Heart left ventricle (tissue), 16 donors: ENCODE data around the gene CEPT1. TPM values are rescaled to one million over a fixed set of nuclear protein-coding genes. Genes with fewer than 3 reads are reported as not detected.

Source experiments
- ATAC-seq, 4 donors: fragments of 200-7000 bp; cut with Tn5 transposase; one replicate each; pipeline ENCODE4 v1.9.1; 2020 to 2022; ENCODE audit warnings: moderate library complexity in 4 of 4, mild to moderate bottlenecking in 3 of 4, moderate number of reproducible peaks in 1 of 4
- DNase-seq, 5 donors: peaks; one replicate each; pipeline ENCODE4 v3.0.0-alpha.2; 2020
- H3K27ac ChIP-seq, 12 donors: fragments of 200-600 bp; sonication (generic) in 4 of 12; one replicate each; pipeline versions ENCODE4 v1.5.0 to v1.8.0; 2016 to 2022; ENCODE audit warnings: mild to moderate bottlenecking in 2 of 12
- H3K27me3 ChIP-seq, 9 donors: fragments of 200-600 bp; sonication (generic) in 2 of 9; one replicate each; pipeline versions ENCODE4 v1.5.1 to v1.8.0; 2016 to 2022; ENCODE audit warnings: mild to moderate bottlenecking in 3 of 9
- H3K36me3 ChIP-seq, 9 donors: fragments of 200-600 bp; sonication (generic) in 2 of 9; one replicate each; pipeline versions ENCODE4 v1.5.0 to v1.8.0; 2018 to 2022; ENCODE audit warnings: mild to moderate bottlenecking in 2 of 9
- H3K4me1 ChIP-seq, 12 donors: fragments of 200-600 bp; sonication (generic) in 4 of 12; one replicate each; pipeline versions ENCODE4 v1.5.0 to v1.8.0; 2016 to 2022; ENCODE audit warnings: mild to moderate bottlenecking in 3 of 12
- H3K4me3 ChIP-seq, 12 donors: fragments of 200-600 bp; sonication (generic) in 4 of 12; one replicate each; pipeline versions ENCODE4 v1.5.0 to v1.8.0; 2017 to 2022; ENCODE audit warnings: mild to moderate bottlenecking in 9 of 12, moderate library complexity in 4 of 12
- H3K9me3 ChIP-seq, 12 donors: fragments of 200-600 bp; sonication (generic) in 4 of 12; one replicate each; pipeline versions ENCODE4 v1.5.0 to v1.8.0; 2016 to 2022; ENCODE audit warnings: mild to moderate bottlenecking in 1 of 12
- CTCF ChIP-seq, 12 donors: fragments of 200-600 bp; sonication (generic) in 4 of 12; IDR thresholded peaks; one replicate each; pipeline versions ENCODE4 v1.5.0 to v1.8.0; 2018 to 2022; ENCODE audit warnings: antibody characterized with exemption in 12 of 12, mild to moderate bottlenecking in 5 of 12
- POLR2A ChIP-seq, 2 donors: fragments of 450-650 bp; IDR thresholded peaks; one replicate each; pipeline ENCODE4 v1.6.1; 2017; ENCODE audit warnings: antibody characterized with exemption in 2 of 2, mild to moderate bottlenecking in 2 of 2, moderate library complexity in 2 of 2
- WGBS, 4 donors: extraction: QIAGEN DNeasy Blood & Tissue Kit in 2 of 4; methylation state at CpG; one replicate each; pipeline versions ENCODE4 v1.1.5 to v1.1.7; 2013 to 2018; 5-methylcytosine and 5-hydroxymethylcytosine counted together
- intact Hi-C, 10 donors: fragments of 100-400 bp; cut with DNase I; formaldehyde crosslinking; loops; one replicate each; pipeline versions ENCODE4 v1.11.1 to v1.14.2; 2022
- polyA plus RNA-seq, 2 donors: library from polyadenylated mRNA; stranded (reverse); fragments of 200-250 nt; gene quantifications; one replicate each; pipeline ENCODE4 v1.2.3, GENCODE V29; 2013
- total RNA-seq, 9 donors: library from RNA; depleted of rRNA in 2 of 9; stranded (reverse); fragments of >200 nt in 2 of 9; fragmentation: NEBNext Ultra II Directional in 3 of 9; extraction: Animal tissue kit (Norgen Biotek cat#: 25700) in 3 of 9; gene quantifications; one replicate each; pipeline versions ENCODE4 v1.1.0 to v1.2.4, GENCODE V29; 2016 to 2023
- donor health status: ischemic (EF 13 %, LVEDD 7.1; RV severe dilation, severe dysfunction).
- donor health status: healthy with polysubstance abuse.
- donor health status: DM: no; HTN: yes; CAD: no.
- donor health status: DM: no; HTN: no; CAD: no.
- donor health status: ischemic (EF 25% LVEDD 6.9; RV normal size, moderate dysfunction).
- donor health status: ischemic (EF 25% LVEDD 5.7; RV mildly dilated, moderate dysfunction).
- donor health status: healthy.
- donor health status: DM: yes; HTN: yes; CAD: no.
- donor health status: ischemic (EF 35%, LVEDD 5.7; RV mildly dilated, moderate dysfunction).
- donor health status: nonischemic (EF 11% LVEDD 7.7; RV severe dilation, severe dysfunction).
- donor health status: DM: yes; HTN: yes; CAD: no.
- donor health status: PGD.
- donor health status: ischemic (EF 29% LVEDD 5.4; RV normal size, mild dysfunction).
- donor health status: nonischemic (EF 23%, LVEDD 6.1; RV moderate dilation, normal function).

CEPT1 gene
- total and polyA plus RNA-seq, 11 donors, result 7.4 to 26.9 (median 11.6) TPM

- peak in 4 of 5 donors; percentile 44 to 58 (median 54) for DNase-seq
- Histone ChIP-seq H3K36me3 (peaks cover 0 to 16% (median 0%) of the 10 kb centered on the region in 9 donors), H3K4me1 (peaks cover 0 to 83% (median 6%) of the 10 kb centered on the region in 12 donors), H3K27me3 (peaks cover 0 to 19% (median 4%) of the 10 kb centered on the region in 9 donors), H3K27ac (peak within 1 kb of the TSS in 7 of 12 donors; percentile 10 to 95 (median 14)), H3K4me3 (peak within 1 kb of the TSS in 6 of 12 donors; percentile 6 to 67 (median 13)), H3K9me3 (no peaks in the 10 kb centered on the region)
- no peak for TF ChIP-seq CTCF (IDR thresholded peaks at IDR 0.05)
- no peak for TF ChIP-seq POLR2A (IDR thresholded peaks at IDR 0.05)
- ATAC-seq, result peak; percentile 35 to 66 (median 54)
- intact Hi-C loops, result no loop called here
- WGBS, 4 donors, result 83 to 92% (median 91%) methylated on average over 16 to 17 of the region's 17 CpGs
Measured at GRCh38 chr1:111199881-111200801, 60.1 kb downstream of the CEPT1 start, which contains the start of gene DENND2D. TSS of gene DENND2D (minus strand) at chr1:111200646. CDS start at chr1:111200459, 187 bp downstream.

DNA sequence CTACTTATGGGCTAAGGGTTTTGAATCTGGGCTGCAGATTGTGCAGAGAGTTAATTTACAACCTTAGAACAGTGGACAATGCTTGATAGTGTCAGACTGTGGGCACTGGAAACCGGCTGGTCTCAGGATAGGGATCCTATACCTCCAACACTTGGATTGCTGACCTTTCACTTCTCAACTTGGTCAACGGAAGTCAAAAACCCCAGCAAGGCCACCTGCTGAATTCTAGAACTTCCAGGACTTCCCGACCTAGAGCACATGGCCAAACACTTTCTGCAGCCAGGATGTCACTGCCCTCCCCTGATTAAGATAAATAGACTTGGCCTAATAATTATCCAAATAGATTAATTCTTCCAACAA, 60.8 kb downstream of the CEPT1 start:
- H3K36me3 ChIP-seq, result peaks cover 0 to 9% (median 0%) of the 10 kb centered on the region in 9 donors
- TF ChIP-seq CTCF (IDR thresholded peaks at IDR 0.05) (no peak), POLR2A (IDR thresholded peaks at IDR 0.05) (no peak)
- peaks cover 0 to 22% (median 4%) of the 10 kb centered on the region in 9 donors for H3K27me3 ChIP-seq
- WGBS, 4 donors, result 55 to 75% (median 68%) methylated on average over 3 of the region's 3 CpGs
- intact Hi-C loops, result no loop called here
- DNase-seq, result no peak
- H3K27ac ChIP-seq, result peak overlapping the region in 3 of 12 donors; percentile 29 to 95 (median 41)
- ATAC-seq, result no peak
- peak overlapping the region in 2 of 12 donors; percentile 38 to 67 for H3K4me3 ChIP-seq
- no peaks in the 10 kb centered on the region for H3K9me3 ChIP-seq
- peaks cover 0 to 83% (median 6%) of the 10 kb centered on the region in 12 donors for H3K4me1 ChIP-seq

- TF ChIP-seq CTCF (IDR thresholded peaks at IDR 0.05) (no peak), POLR2A (IDR thresholded peaks at IDR 0.05) (no peak)
Measured at GRCh38 chr1:111201275-111202090, 61.5 kb downstream of the CEPT1 start.

More at GRCh38 chr1:111201275-111202090, 61.5 kb downstream of the CEPT1 start:
- H3K9me3 ChIP-seq, result no peaks in the 10 kb centered on the region
- H3K36me3 ChIP-seq, result peaks cover 0 to 4% (median 0%) of the 10 kb centered on the region in 9 donors
- H3K4me3 ChIP-seq, result peak overlapping the region in 1 of 12 donors; percentile 67
- DNase-seq (peak in 1 of 5 donors; percentile 40), ATAC-seq (no peak)
- 75 to 81% (median 80%) methylated on average over 5 of the region's 5 CpGs for WGBS, 4 donors
- H3K4me1 ChIP-seq, result peaks cover 0 to 83% (median 6%) of the 10 kb centered on the region in 12 donors
- intact Hi-C loops, result no loop called here
- H3K27me3 ChIP-seq, result peaks cover 0 to 22% (median 4%) of the 10 kb centered on the region in 9 donors
- peak overlapping the region in 3 of 12 donors; percentile 5 to 95 (median 41) for H3K27ac ChIP-seq
